NT2/D1 (cell line): ENCODE measurements around the gene FAH.

Experiments used
- DNase-seq: peaks from one replicate; pipeline ENCODE4 v3.0.0-alpha.2; 2011; ENCODE audit warnings: low read depth, low spot score
- H3K27me3 ChIP-seq: 2 replicates; pipeline ENCODE4 v1.6.0; 2011; ENCODE audit warnings: mild to moderate bottlenecking; ENCODE audit not compliant: insufficient read length, insufficient read depth
- H3K36me3 ChIP-seq: 2 replicates; pipeline ENCODE4 v1.6.1; 2011; ENCODE audit warnings: mild to moderate bottlenecking, low read length, mixed read lengths; ENCODE audit not compliant: insufficient read depth, insufficient read length
- H3K4me1 ChIP-seq: 2 replicates; pipeline ENCODE4 v1.5.1; 2011; ENCODE audit not compliant: insufficient read depth, insufficient read length
- H3K4me3 ChIP-seq: 2 replicates; pipeline ENCODE4 v1.5.1; 2011; ENCODE audit warnings: low read depth; ENCODE audit not compliant: insufficient read length
- H3K9ac ChIP-seq: 2 replicates; pipeline ENCODE4 v1.6.0; 2011; ENCODE audit warnings: low read depth; ENCODE audit not compliant: insufficient read length
- H3K9me3 ChIP-seq: 2 replicates; pipeline ENCODE4 v1.5.1; 2011; ENCODE audit warnings: mild to moderate bottlenecking, low read length; ENCODE audit not compliant: insufficient read depth
- SUZ12 ChIP-seq: IDR thresholded peaks from 2 replicates; pipeline ENCODE4 v1.6.1; 2011; ENCODE audit not compliant: insufficient read length, insufficient read depth; ENCODE audit errors: extremely low read depth
- YY1 ChIP-seq: IDR thresholded peaks from 2 replicates; pipeline ENCODE4 v1.6.1; 2011; ENCODE audit not compliant: insufficient read length, insufficient read depth
- ZNF274 ChIP-seq: IDR thresholded peaks from 2 replicates; pipeline ENCODE4 v1.6.1; 2011; ENCODE audit warnings: mild to moderate bottlenecking, low read depth, low read length

The FAH gene

GRCh38 chr15:80186597-80186996, 33.8 kb downstream of the FAH start:
- no peak for DNase-seq
- Histone ChIP-seq H3K27me3 (no peaks in the 10 kb centered on the region), H3K4me3 (no peak overlapping the region), H3K9me3 (no peaks in the 10 kb centered on the region), H3K4me1 (no peaks in the 10 kb centered on the region), H3K9ac (no peak overlapping the region), H3K36me3 (peaks cover 31% of the 10 kb centered on the region)
- TF ChIP-seq YY1 (no peak), SUZ12 (no peak), ZNF274 (no peak)

GRCh38 chr15:80188251-80188650, 35.5 kb downstream of the FAH start:
- no peak for TF ChIP-seq ZNF274
- TF ChIP-seq SUZ12 = no peak
- TF ChIP-seq YY1 = no peak
- Histone ChIP-seq H3K9me3 (no peaks in the 10 kb centered on the region), H3K4me3 (no peak overlapping the region), H3K36me3 (peaks cover 25% of the 10 kb centered on the region), H3K27me3 (no peaks in the 10 kb centered on the region), H3K9ac (no peak overlapping the region), H3K4me1 (no peaks in the 10 kb centered on the region)
- DNase-seq = peak; percentile 50

GRCh38 chr15:80191198-80191597, 38.4 kb downstream of the FAH start:
- DNase-seq = no peak
- Histone ChIP-seq H3K36me3 (peaks cover 10% of the 10 kb centered on the region), H3K4me1 (no peaks in the 10 kb centered on the region), H3K9me3 (no peaks in the 10 kb centered on the region), H3K4me3 (no peak overlapping the region), H3K27me3 (no peaks in the 10 kb centered on the region), H3K9ac (no peak overlapping the region)
- TF ChIP-seq SUZ12 (no peak), YY1 (no peak), ZNF274 (no peak)

- no peaks in the 10 kb centered on the region for H3K9me3 ChIP-seq
- no peak overlapping the region for H3K4me3 ChIP-seq
- H3K36me3 ChIP-seq = peaks cover 2% of the 10 kb centered on the region
- H3K4me1 ChIP-seq = no peaks in the 10 kb centered on the region
- no peak overlapping the region for H3K9ac ChIP-seq
- no peaks in the 10 kb centered on the region for H3K27me3 ChIP-seq
- TF ChIP-seq ZNF274 (no peak), SUZ12 (no peak), YY1 (no peak)
- no peak for DNase-seq
Measured at GRCh38 chr15:80191897-80192595, 39.2 kb downstream of the FAH start.

GRCh38 chr15:80194186-80194585, 41.4 kb downstream of the FAH start:
- Histone ChIP-seq H3K36me3 (no peaks in the 10 kb centered on the region), H3K4me3 (no peak overlapping the region), H3K9ac (no peak overlapping the region), H3K9me3 (no peaks in the 10 kb centered on the region), H3K4me1 (no peaks in the 10 kb centered on the region), H3K27me3 (no peaks in the 10 kb centered on the region)
- TF ChIP-seq SUZ12 (no peak), YY1 (no peak), ZNF274 (no peak)
- DNase-seq = no peak

- TF ChIP-seq ZNF274 (no peak), SUZ12 (no peak), YY1 (no peak)
- DNase-seq = no peak
- Histone ChIP-seq H3K36me3 (no peaks in the 10 kb centered on the region), H3K4me1 (peaks cover 5% of the 10 kb centered on the region), H3K4me3 (no peak overlapping the region), H3K9me3 (no peaks in the 10 kb centered on the region), H3K27me3 (no peaks in the 10 kb centered on the region), H3K9ac (no peak overlapping the region)
Measured at GRCh38 chr15:80194914-80195313, 42.1 kb downstream of the FAH start.

- Histone ChIP-seq H3K9me3 (no peaks in the 10 kb centered on the region), H3K27me3 (no peaks in the 10 kb centered on the region), H3K36me3 (no peaks in the 10 kb centered on the region), H3K4me3 (no peak overlapping the region), H3K4me1 (peaks cover 6% of the 10 kb centered on the region), H3K9ac (no peak overlapping the region)
- TF ChIP-seq ZNF274 = no peak
- no peak for TF ChIP-seq YY1
- DNase-seq = peak; percentile 58
Measured at GRCh38 chr15:80199366-80199765, 46.6 kb downstream of the FAH start.

GRCh38 chr15:80199869-80200268, 47.1 kb downstream of the FAH start:
- H3K9ac ChIP-seq = no peak overlapping the region
- DNase-seq = no peak
- TF ChIP-seq YY1 (no peak), SUZ12 (no peak), ZNF274 (no peak)
- no peak overlapping the region for H3K4me3 ChIP-seq
- H3K4me1 ChIP-seq = peaks cover 6% of the 10 kb centered on the region
- H3K27me3 ChIP-seq = no peaks in the 10 kb centered on the region
- no peaks in the 10 kb centered on the region for H3K36me3 ChIP-seq
- H3K9me3 ChIP-seq = no peaks in the 10 kb centered on the region
